T47D (cell line): ENCODE results near the gene TTC13.

Source experiments
- DNase-seq, 2 experiments: peaks; one replicate each; pipeline versions ENCODE4 v3.0.0 to v3.0.0-alpha.2; 2011 to 2012; ENCODE audit warnings: low read depth in 1 of 2, low spot score in 1 of 2
- JUND ChIP-seq: IDR thresholded peaks from 2 replicates; pipeline ENCODE4 v1.6.1; 2012; ENCODE audit warnings: low read depth
- in situ Hi-C: cut with HindIII; loops from 2 replicates; pipeline ENCODE4 v1.10.0; 2016; ENCODE audit warnings: low sequenced_read_pairs, low pct_unique_long_range_greater_than_20kb

Gene TTC13

DNA sequence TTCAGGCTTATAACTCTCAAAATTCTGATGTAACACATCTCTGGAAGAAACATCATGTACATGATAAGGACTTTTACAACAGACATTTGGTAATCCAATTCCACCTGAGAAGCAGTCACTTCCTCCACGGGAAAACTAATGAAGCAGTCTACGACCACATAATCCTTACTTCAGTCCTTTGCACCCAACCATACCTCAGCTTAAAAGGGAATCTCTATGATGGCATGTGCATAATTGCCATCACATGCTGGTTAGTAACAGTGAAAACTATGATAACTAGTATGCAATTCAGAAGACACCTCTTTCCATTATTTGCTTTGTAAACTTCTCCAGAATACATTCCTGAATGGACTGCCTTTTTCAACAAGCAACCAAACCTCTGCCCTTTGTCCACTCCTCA is 53.1 kb downstream of the TTC13 start:
- in situ Hi-C loops, result no loop called here
- TF ChIP-seq JUND, result no peak
- no peak for DNase-seq

DNA sequence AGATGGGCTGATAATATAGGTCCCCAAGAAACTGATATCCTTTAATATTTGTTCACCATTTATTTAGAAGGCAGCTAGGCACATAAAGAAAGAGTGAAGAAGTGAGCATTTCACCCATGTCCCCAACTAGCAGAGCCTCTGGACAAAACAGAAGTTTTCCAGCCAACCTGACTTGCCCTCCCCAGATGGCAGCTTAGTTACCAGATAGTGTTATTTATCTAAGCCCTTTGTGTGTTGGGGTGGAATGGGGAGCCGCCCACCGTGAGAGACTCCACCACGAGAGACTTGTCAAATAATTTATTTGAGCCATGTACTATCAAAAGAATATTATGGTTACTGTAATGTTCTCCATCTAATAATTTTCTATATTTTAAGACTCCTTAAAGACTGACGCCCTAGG is 55.5 kb downstream of the TTC13 start:
- in situ Hi-C loops, result no loop called here
- no peak for DNase-seq
- TF ChIP-seq JUND, result no peak

- DNase-seq, result peak in 1 of 2 experiments; percentile 47
- in situ Hi-C loops, result no loop called here
- TF ChIP-seq JUND, result no peak
Measured at GRCh38 chr1:230922620-230923019, 56.0 kb downstream of the TTC13 start.

GRCh38 chr1:230919207-230919606 is 59.5 kb downstream of the TTC13 start:
- in situ Hi-C loops, result no loop called here
- no peak for DNase-seq
- no peak for TF ChIP-seq JUND

- in situ Hi-C loops, result no loop called here
- TF ChIP-seq JUND, result no peak
Measured at GRCh38 chr1:230917284-230918135, 61.2 kb downstream of the TTC13 start.

GRCh38 chr1:230916587-230917283 is 61.9 kb downstream of the TTC13 start:
- in situ Hi-C loops, result no loop called here
- no peak for DNase-seq
- no peak for TF ChIP-seq JUND

More at GRCh38 chr1:230917284-230918135, 61.2 kb downstream of the TTC13 start:
- DNase-seq, result peak; percentile 46 to 91

DNA sequence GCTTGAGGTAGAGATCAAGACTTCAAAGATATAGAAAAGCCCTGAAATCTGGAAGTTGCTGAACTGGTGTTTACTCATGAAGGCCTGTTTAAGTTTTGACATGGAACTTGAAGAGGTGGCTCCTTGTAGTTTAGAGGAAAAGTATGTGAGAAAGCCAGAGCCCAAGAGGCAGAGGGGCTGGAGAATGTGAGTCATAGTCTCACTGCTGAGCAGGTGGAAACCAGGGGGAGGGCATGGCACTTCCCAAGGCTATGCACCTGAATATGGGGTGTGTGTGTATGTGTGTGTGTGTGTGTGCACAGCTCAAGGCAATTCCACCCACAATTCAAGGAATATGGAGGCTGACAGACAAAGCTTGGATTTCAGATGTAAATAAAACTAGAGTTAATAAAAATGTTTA is 63.6 kb downstream of the TTC13 start:
- in situ Hi-C loops, result no loop called here
- TF ChIP-seq JUND, result no peak
- DNase-seq, result no peak

DNA sequence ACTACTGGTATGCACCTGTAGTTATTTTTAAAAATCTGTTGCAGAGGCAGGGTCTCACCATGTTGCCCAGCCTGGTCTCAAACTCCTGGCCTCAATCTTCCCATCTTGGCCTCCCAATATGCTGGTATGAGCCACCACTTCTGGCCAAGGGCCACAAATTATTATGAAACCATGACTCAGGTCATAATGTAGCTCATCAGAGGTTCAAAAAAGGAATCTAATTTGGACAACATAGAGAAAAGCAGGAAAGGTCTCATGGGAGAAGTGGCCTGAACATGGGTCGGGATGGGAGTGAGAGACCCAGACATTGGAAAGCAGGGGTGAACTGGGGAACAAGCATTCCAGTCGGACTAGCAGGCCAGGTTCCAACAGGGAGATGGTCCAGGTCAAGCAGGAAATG is 65.2 kb downstream of the TTC13 start:
- no peak for TF ChIP-seq JUND
- in situ Hi-C loops, result no loop called here
- no peak for DNase-seq

DNA sequence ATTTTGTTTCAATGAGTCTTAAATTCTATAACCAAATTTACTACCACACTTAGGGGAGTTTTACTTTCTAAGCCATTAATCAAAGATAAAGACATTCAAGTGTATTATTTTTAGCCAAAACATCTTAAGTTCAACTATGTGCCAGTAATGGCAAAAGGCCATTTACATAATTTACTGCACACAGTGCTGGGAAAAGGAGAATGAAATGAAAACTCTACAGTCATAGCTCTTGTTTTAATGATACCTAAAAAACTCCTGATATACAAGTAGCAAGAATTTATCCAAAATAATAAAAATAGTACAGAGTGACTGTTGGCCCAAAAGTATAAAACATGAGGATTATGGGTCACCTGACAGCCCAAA is 67.9 kb downstream of the TTC13 start:
- TF ChIP-seq JUND, result no peak
- in situ Hi-C loops, result no loop called here
- DNase-seq, result no peak

DNA sequence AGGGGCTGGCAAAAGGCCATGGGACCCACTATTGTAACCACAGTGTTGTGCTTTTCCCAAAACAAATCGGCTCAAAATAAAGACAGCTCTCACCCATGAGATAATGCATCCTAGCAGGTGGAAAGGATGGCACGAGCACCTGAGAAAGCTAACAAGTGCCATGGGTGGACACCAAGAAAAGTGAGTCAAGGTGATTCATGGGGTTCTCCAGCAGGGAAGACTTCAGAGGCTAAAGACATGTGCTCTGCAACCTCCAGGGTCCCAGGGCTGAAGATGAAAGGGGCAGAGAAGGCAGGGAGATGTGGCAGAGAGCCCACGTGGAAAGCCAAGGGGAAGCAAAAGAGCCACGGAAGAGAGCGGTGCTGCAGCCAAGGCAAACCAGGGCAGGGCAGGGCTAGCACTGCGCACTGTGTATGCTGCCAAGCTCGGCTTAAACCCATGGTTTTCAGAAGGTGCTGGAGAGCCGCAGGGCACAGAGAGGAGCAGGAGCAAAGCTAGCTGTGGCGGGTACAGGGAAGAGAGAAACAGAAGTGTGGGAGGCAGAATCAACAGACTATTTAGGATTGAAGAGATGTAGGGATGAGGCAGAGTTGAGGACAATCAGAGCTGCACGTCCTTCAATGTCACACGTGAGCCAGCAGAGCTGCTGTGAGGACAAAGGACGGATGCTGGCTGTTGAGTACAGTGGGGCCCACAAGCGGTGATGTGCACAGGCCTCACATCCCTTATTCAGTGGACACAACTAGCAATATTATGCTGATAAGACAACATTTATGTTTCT is 68.5 kb downstream of the TTC13 start:
- in situ Hi-C loops, result no loop called here
- no peak for DNase-seq
- no peak for TF ChIP-seq JUND

DNA sequence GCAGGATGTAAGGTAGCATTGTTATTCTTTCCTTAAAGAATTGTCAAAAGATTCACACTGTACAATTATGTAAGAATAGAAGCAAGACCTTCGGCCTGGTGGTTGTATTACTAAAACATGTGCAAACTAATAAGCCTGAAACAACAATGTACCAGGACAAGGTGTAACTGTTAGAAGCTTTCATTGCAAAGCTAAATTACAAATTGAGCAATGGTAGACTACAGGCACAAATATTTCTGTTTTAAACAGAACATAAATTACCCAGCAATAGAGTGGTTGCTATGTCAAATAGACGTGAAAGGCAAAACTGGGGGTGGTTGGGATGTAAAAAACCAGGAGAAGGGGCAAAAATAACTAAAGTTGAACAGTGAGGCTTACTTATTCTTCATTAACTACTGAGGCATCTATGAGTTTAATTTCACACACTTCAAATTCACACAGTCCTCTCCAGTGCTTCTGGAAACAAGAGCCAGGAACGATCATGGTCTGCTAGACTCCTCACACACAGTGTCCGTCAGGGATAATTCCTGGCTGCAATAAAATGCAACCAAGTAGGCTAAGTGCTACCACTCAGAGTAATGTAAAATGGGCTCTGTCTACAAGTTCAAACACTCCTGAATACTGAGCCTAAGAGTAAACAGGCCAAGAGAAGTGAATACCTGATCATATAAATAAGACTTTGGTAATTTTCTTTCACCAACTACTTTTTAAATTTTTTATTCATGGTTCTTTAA is 71.0 kb downstream of the TTC13 start:
- TF ChIP-seq JUND, result no peak
- no peak for DNase-seq
- in situ Hi-C loops, result no loop called here

DNA sequence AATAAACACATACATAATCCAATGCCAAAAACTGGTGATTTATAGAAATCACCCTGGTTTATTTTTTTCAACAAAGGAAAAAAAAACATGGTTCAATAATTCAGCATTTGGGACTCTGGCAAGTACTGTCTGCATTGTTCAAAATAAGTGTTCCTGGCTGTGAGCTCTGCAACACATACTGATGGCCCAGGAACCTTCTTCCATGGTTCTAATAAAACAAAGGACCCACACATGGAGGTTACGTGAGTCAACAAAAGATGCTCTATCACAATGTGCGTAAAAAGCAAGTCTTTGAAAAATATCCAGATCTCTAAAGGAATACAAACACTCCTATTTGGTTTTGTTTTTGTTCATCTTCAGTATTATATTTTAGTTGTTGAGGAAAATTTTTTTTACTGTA is 72.4 kb downstream of the TTC13 start:
- DNase-seq, result no peak
- in situ Hi-C loops, result no loop called here
- no peak for TF ChIP-seq JUND

GRCh38 chr1:230905733-230906132 is 72.9 kb downstream of the TTC13 start:
- no peak for DNase-seq
- in situ Hi-C loops, result no loop called here
- no peak for TF ChIP-seq JUND
